Astrocyte of the hippocampus (primary cell): ENCODE data around the gene SPATA13.

ENCODE experiments used
- DNase-seq: peaks from one replicate; pipeline ENCODE4 v3.0.0; 2011; ENCODE audit warnings: low read depth, low spot score

Gene SPATA13

DNA sequence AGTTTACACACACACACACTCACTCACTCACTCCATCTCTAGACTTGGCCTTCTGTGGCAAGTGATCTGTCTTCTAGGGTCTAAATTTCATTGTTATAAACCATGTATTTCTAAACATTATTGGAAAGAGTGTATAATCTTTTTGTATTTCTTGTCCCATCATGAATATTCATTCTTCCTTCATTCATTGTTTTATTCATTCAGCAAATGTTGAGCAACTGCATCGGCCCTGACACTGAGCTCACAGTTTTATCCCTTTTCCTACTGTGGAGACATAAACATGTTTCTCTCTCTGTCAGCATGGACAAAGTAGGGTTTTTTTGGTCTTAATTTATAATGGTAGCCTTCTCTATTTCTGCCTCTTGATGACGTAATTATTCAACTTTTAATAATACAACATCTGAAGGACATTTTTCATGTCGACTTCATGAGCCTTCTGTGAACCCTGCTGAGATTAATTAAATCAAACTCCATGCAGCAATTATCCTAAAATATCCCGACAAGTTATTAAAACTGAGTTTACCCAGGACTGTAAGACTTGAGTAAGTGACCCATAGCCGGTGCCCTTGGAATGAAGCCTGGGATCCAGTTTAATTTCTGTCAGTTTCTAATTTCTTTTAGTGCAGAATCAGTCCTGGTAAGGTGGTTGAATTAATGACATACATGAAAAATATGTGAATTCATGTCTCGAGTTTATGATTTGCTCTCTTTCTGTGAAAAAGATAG, 7.3 kb downstream of the SPATA13 start:
- no peak for DNase-seq

DNA sequence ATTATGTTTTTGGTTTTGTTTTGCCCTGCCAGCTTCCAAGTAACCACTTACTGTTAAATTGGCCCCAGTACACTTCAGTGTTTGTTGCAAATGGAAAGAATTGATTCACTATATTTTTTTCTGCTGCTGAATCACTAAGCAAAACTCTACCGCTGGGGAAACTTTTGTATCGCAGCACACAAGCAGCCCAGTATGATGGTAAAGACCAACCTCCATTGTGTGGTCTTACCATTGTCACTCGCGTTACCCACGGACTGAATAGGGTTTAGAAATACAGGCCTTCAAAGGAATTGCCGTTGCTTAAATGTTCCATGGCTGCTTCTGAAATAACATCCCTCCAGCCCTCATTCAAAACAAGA, 7.9 kb downstream of the SPATA13 start:
- DNase-seq: peak; percentile 80

DNA sequence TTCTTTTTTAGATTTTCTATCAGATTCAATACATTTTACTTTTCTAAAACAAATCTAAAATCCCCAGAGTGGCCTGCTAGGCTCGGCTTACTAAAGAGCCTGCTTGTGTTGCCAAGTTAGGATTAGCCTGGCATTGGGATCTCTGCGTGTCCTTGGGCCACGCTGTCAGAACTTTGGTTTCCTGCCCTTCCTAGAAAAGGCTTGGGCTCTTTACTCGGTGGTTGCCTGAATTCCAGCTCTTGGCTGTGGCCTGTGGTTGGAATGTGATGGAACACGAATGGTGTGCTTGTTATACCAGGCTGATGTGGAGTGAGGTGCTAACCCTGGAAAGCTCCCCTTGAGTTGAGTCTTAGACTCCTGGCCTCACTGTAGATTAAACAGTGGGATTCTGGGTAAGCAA, 8.5 kb downstream of the SPATA13 start:
- DNase-seq: peak; percentile 88

DNA sequence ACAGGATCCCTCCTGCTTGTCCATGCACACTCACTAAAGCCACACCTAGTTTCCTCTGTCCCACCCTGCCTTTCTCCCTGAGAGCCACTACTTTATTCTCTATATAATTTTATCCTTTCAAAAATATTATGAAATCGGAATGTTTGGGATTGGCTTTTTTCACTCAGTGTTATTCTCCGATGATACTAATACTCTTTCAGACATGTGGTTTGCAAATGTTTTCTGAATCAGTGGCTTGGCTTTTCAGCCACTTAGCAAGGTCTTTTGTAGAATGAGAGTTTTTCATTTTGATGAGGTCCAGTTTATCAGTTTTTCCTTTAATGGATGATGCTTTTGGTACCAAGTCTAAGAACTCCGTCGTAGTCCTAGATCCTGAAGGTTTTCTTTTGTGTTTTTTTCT, 11.6 kb downstream of the SPATA13 start:
- no peak for DNase-seq

DNA sequence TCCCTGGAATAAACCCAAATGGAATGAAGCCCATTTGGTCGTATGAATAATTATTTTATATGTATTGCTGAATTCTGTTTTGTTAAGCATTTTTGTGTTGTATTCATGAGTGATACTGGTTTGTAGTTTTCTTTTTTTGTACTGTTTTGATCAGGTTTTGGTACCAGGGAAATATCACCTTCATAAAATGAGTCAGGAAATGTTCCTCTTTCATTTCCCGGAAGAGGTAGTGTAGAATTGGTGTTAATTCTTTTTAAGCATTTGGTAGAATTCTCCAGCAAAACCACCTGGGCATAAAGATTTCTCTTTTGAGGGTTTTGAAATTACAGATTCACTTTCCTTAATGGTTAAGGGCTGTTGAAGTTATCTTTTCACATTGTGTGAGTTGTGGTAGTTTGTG, 13.3 kb downstream of the SPATA13 start:
- DNase-seq: no peak

DNA sequence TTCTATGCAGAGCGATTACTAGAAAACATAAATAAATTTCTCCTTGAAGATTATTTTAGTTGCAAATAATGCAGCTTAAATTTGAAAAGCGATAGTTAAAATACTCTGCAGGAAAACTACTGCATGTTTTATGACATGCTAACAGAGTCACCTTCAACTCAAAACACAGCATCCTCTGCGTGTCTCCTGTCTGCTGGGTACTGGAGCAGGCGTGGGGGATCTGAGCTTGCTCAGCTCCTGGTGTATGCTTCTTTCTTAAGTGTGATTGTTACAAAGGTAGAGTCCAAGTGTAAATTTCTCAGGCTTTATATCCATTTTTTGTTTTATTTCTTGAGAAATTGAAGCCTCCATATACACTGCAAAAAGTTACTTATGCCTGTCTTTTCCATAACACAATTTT, 15.3 kb downstream of the SPATA13 start:
- no peak for DNase-seq

DNA sequence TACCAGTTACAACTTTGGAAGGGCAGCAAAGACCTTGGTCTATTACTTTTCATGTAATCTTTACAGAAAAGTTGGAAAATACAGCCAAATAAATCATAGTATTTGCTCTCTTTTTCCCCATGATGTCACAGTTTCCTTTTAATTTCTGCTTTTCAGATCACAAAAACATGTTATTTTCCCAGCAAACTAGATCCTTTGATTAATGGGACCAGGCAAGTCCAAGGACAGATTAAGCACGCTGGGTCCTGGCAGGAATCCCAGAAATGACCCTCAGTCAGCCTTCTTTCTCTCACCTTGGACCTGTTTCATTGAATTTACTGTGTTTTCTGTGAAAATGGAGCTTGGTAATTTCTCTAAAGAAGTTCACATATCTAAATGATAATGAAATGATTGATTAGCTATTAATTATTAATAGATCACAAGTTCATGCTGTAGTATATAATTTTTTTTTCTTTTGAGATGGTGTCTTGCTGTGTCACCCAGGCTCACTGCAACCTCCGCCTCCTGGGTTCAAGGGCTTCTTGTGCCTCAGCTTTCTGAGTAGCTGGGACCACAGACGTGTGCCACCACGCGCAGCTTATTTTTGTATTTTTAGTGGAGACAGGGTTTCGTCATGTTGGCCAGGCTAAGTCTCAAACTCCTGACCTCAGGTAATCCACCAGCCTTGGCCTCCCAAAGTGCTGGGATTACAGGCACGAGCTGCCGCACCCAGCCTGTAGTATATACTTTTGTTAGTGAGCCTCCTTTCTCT, 16.0 kb downstream of the SPATA13 start:
- peak; percentile 64 for DNase-seq

DNA sequence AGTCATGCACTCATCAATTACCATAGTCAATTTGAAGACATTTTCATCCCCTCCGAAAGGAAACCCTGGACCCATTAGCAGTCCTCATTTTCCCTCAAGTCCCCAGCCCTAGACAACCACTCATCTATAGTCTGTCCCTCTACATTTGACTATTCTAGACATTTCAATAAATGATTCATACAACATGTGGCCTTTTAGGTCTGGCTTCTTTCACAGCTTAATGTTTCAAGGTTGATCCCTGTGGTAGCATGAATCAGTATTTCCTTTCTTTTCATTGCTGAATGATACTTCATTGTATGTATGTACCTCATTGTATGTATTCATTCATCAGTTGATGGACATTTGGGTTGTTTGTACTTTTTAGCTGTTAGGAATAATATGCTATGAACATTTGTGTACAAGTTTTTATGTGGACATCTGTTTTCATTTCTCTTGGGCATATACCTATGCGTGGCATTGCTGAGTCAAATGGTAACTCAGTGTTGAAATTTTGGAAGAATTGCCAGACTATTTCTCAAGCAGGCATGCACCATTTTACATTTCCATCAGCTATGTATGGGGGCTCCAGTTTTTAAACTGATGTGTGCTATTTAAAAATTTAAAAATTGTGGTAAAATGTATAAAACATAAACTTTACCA, 18.4 kb downstream of the SPATA13 start:
- DNase-seq: no peak

DNA sequence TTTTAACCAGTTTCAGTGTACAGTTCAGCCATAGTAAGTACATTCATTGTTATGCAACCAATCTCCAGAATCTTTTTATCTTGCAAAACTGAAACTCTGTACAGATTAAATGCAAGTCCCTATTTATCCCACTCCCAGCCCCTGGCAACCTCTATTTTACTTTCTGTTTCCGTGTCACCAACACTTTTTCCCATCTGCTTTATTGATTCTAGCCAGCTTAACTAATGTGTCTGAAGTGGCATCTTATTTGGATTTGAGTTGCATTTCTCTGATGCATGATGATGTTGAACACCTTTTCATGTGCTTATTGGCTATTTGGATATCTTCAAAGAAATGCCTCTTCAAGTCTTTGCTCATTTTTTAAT, 18.9 kb downstream of the SPATA13 start:
- no peak for DNase-seq

DNA sequence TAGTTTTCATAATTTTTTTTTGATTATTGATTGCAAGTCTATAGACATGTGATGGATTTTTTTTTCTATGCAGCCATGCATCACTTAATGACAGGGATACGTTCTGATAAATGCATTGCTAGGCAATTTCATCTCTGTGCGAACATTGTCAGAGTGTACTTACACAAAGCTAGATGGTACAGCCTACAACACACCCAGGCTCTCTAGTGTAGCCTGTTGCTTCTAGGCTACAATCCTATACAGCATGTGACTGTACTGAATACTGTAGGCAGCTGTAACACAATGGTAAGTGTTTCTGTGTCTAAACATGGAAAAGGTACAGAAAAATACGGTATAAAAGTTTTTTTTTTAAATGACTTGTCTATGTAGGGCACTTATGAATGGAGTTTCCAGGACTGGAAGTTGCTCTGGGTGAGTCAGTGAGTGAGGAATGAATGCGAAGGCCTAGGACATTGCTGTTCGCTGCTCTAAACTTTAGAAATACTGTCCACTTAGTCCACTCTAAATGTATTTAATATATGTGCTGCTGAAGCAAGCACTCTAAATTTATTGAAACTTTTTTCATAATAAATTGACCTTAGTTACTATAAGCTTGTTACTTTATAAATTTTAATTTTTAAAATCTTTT, 20.3 kb downstream of the SPATA13 start:
- DNase-seq: peak; percentile 65

DNA sequence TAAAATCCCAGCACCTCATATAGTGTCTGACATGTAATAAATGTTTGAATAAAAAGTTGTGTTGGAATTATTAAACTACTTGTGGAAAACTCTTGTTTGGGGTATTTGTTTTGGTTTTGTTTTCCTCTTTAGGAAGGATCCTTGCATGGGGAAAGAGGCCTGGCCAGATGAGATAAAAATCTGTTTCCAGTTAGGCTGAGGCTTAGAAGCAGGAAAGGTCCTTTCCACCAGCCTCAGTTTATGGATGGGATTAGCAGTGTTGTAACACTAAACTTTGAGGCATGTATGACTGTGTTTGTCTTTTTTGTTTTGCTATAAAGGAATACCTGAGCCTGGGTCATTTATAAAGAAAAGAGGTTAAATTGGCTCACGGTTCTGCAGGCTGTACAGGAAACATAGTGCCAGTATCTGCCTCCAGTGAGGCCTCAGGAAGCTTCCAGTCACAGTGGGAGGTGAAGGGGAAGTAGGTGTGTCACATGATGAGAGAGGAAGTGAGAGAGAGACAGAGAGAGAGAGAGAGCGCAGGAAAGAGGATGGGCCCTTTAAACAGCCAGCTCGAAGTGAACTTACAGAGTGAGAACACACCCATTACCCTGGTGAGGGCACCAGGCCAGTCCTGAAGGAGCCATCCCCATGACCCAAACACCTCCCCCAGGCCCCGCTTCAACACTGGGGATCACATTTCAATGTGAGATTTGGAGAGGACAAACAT, 21.6 kb downstream of the SPATA13 start:
- no peak for DNase-seq

DNA sequence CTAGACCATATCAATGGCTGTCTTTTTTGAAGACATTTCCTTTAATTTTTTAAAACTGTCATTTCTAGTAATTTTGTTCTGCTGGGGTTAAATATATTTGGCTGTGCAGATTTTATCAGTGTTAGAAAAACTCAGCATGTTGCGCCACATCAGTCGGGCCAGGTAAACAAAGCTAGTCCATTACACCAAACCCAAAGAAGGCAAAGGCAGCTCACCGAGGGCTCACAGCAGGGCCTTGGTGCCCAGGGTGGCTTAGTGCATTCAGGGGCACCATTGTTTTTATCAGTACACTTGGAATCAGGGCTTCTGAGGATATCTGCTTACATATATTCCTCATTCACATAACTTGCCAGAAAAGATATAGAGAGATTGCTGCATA, 22.2 kb downstream of the SPATA13 start:
- DNase-seq: no peak

DNA sequence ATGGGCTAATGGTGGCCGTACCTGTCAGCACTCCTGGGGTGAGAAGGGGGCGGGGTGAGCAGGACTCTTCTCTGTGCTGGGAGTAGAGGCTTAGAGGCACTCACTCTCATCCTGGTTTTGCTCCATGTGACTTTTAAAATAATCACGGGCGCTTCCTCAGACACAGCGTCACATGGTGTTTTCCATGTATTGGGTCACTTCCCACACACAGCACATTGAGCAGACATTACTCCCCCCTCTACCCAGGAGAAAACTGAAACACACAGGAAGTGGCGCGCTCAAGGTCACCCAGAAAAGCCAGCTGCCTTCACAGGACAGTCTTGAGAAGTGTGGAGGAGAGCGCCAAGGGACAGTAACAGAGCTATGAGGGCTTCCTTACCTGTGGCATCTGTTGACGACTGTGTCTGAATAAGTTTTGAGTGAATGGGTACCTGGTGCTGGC, 23.2 kb downstream of the SPATA13 start:
- DNase-seq: no peak

DNA sequence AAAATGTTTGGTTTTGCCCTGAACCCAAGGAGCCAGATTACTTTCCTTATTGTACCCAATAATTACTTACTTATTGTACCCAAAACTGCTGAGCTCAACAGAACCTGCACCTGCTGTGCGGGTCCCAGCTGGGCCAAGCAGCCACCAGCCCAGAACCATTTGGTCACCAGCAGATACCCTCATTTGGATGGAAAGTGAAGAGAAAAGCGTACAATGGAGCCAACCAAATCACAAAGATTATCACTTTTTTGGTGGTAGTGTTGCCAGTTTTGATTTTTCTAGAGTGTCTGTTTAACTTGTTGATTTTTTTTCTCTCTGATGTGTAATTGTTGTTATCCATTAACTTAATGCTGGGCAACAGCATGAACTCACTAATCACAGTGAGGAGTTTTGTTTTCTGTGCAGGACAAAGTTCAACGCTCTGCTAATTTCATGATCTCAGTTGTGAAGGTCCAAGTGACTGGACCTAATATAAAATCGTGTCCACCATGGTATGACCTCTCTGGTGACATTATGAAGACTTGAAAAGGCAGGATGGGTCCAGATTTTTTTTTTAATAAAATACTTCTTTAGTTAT, 23.8 kb downstream of the SPATA13 start:
- no peak for DNase-seq

DNA sequence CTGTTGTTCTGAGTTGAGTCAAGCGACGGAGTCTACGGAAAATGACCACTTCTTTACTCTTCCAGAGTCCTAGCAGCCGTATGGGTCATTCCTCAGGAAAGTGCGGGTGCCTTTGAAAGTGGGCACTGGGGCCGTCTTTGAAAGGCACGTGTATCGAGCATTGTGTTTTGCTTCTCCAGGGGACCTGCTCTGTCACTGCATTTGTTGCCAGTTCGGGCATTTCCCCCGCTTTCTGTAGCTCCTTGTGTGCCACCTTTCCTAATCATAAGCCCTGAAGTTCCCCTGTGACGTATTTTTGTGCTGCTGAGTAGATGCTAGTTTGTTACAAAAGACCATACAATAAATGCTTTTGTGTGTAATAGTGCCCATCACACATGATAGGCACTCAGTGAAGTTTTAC, 24.4 kb downstream of the SPATA13 start:
- DNase-seq: no peak

DNA sequence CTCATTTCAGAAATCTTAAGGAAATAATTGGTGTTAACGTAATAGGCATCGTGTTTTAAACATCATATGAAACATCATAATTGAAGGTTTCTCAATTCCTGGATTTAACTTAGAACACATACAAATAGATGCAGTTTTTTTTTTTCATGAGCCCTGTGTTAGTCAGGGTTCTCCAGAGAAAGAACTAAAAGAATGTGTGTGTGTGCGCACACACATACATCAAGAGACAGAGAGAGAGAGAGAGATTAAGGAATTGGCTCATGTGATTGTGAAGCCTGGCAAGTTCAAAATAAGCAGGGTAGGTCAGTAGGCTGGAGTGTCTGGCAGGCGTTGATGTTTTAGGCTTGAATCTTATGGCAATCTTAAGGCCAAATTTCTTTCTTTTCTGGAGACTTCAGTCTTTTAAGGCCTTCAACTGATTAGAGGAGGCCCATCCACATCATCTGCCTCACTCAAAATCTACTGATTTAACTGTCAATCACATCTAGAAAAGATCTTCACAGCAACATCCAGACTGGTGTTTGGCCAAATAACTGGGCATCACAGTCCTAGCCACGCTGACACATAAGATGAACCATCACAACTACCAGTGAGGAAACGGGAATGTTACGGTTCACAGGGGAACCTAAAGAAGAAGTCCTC, 25.2 kb downstream of the SPATA13 start:
- peak; percentile 56 for DNase-seq

DNA sequence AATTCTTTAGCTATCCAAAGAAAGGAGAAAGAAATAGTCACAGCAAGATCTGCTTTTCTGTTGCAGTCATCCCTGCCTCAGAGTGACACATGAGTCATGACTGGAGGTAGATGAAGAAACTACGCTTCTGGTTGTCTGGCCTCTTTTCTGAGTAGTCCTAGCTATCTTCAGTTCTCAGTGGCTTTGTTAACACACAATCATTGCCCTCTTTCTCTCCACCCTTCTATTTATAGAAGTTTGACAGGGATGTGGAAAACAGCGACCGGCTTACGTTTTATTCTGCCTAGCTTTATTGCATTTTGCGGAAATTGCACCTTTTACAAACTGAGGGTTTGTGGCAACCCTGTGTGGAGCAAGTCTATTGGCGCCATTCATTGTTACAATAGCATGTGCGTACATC, 26.7 kb downstream of the SPATA13 start:
- DNase-seq: no peak

DNA sequence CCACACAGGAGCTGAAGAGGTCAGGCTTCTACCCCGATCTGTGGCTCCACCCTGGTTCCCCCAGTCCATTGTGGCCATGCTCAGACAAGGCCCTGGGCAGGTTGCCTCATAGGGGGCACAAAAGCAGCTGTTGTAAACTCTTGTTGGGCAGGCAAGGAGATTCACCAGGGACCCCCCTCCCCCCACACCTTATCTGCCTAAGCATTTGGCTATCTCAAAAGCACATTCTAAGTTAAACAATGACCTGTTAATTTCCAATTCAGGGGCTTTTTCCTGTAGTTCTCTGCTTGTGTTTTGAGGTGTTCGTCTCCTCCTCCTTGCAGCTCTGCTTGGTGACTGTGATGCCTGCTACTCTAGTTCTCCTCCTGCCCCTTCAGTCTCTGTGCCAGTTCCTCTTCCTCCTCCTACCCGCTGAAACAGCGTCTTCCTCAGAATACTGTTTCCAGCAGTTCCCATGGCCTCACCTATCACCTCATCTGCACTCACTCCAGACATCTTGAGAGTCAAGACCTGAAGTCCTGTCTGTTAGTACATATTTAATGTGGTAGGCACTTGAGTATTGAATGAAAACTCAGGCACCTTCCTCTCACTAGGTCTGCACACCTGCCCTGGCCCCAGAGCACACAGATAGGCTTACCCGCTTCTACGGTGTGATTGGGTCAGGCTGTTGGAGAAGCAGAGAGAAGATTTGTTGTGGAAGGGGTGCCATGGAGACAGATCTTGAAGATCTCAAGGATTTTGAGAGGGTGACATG, 31.7 kb downstream of the SPATA13 start:
- no peak for DNase-seq

DNA sequence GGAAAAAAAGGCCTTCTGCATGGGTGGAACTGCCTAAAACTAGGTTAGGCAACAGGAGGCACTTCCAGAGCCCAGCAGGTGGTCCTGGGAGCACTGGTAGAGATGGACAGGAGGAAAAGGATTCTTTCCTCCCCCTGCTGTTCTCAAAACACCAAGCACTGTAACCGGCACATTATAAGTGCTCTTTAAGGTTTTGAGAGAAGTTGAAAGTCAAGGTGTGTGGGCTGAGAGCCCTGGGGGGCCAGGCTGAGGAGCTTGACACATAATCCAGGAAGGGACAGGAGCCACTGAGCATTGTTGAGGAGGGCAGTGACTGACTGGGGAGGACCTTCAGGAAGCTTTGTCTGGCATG, 32.3 kb downstream of the SPATA13 start:
- no peak for DNase-seq

DNA sequence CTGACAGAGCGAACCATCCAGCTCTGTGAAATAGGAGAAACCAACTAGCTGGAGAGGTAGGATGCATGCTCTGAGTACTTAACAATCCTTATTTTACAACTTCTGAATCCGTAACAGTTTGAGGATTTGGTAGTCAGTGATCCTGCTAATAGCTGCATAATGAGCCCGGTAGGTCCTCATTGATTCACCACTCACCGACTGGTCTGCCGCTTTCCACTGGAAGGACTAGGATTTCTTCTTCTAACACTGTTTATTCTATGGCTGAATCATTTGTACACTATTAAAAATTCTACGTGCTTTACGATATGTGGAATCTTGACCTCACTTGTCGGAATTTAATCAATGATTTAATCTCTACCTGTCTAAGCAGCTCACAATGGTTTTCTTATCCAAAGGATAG, 33.9 kb downstream of the SPATA13 start:
- DNase-seq: no peak
